GM18507 (cell line): Measurements from ENCODE around the gene CAMK2B.

Experiments used
- DNase-seq: peaks from one replicate; pipeline ENCODE4 v3.0.0; 2011; ENCODE audit warnings: low read depth; ENCODE audit not compliant: insufficient read length; ENCODE audit errors: extremely low spot score
- FAIRE-seq: peaks from 2 replicates; lab custom pipeline; 2011; peaks lifted over from hg19 to GRCh38; lab: Jason Lieb, UNC

Gene CAMK2B

DNA sequence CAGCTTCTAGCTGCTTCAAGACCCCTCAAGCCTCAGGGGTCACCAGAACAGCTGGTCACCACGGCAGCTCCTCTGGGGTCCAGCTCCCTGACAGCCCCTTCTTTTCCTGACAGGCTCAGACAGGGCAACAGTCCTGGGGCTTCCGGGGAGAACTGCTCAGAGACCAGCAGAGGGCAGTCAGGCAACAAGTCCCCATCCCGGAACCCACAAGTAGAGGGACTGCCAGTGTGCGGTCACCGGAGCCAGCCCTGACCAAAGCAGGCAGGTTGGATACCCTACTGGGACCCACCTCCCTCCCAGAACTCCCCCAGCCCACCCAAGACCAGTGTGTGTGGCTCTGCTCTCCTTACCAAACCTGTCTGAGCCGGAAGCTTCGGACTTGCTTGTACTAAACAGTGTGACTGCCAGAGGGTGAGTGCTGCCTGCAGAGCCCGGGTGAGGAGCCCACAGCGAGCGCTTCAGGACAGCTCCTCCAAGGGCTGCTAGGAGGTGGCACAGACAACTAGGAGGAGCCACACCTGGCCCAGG, 84.3 kb downstream of the CAMK2B start:
- DNase-seq = peak; percentile 81
- FAIRE-seq = peak; percentile 74

DNA sequence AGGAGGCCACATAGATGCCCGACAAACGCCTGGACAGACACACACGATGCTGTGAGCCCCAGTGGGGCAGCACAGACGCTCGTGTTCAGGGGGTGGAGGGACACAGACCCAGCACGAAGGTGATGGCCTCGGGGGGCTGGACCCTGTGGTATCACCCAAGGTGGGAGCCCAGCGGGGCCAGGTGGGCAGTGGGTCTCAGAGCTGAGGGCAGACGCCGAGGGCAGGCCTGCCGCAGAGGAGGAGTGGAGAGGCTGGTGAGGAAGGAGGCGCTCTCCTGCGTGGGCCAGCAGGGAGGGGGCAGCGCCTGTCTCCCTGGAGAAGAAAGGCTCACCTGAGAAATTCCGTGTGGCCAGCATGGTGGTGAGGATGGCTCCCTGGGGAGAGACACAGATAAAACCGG, 85.0 kb downstream of the CAMK2B start:
- DNase-seq (no peak), FAIRE-seq (no peak)

DNA sequence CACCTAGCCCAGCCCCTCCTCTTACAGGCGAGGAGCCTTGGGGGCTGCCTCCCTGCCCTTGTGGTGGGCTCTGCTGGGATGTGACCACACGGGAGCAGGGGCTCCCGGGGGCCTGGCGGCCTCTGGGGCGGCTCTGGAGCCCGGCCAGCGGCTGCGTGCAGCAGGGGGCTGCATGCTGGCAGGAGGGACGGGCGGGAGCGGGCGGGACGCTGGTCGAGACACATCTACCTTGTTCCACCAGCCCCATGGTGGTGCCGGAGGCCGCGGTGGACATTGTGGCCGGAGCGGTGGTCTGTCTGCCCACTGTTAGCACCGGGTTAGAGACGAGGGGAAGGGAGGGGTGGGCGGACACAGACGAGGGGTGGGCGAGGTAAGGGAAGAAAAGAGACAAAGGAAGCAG, 86.0 kb downstream of the CAMK2B start:
- FAIRE-seq (no peak), DNase-seq (no peak)

DNA sequence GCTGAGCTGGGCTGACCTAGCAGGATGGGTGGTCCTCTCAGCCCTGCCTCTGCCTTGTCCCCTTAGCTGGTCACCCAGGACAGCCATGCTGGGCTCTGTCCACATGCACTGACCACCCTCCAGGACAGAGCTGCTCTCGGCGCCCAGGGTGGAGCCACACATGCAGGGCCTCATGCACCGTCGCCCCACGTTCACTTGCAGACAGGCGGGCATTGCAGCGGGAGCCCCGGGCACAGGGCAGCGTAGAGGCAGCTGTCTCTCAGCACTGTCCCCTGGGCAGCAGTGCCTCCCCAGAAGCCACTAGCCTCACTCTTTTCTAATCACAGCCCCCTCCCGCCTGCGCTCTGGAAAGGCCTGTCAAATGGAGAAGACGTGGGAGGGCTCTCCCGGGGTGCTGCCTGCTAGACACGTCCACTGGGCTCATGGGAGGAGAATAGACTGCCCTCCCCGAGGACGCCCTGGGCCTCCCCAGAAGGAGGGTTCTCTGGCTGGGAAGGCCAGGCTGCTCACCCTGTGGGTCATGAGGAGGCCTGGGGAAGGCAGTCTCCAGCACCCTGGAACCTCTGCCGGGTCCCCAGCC, 87.2 kb downstream of the CAMK2B start:
- FAIRE-seq = no peak

DNA sequence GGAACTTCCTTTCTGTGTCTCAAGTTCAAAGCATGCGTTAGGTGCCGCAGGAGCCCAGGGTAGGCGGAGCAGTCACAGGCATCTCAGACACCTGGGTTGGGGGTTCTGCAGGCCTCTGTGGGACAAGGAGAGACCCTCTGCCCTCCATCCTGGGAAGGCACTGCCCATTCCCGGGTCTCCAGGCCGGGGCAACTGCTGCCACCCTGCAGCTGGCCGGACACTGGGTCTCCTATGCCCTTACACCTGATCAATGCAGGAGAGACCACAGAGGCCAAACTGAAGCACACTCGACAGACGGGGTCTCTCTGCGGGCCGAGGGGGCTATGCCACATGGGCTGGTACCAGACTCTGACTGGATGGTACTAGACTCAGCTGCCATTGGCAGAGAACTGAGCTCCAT, 87.7 kb downstream of the CAMK2B start:
- FAIRE-seq (no peak), DNase-seq (no peak)

More for the DNA sequence above, 87.2 kb downstream of the CAMK2B start:
- no peak for DNase-seq

DNA sequence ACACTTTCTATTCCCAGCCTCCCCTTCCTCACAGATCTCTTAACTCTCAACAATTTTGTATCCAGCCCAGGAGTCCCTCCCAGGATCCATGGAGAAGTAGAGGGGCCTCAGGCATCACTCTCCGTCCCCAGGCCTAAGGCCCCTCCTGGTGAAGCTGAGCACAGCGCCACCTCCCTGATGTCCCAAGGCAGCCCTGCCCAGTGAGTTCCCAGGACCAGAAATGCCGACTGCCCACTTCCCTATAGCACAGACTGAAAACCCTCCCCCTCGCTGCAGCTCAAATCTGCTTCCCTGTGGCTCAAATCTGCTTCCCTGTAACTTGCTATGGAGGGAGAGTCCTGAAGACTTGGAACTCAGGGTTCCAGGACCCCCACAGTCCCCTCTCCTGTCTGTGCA, 89.1 kb downstream of the CAMK2B start:
- DNase-seq (no peak), FAIRE-seq (no peak)

DNA sequence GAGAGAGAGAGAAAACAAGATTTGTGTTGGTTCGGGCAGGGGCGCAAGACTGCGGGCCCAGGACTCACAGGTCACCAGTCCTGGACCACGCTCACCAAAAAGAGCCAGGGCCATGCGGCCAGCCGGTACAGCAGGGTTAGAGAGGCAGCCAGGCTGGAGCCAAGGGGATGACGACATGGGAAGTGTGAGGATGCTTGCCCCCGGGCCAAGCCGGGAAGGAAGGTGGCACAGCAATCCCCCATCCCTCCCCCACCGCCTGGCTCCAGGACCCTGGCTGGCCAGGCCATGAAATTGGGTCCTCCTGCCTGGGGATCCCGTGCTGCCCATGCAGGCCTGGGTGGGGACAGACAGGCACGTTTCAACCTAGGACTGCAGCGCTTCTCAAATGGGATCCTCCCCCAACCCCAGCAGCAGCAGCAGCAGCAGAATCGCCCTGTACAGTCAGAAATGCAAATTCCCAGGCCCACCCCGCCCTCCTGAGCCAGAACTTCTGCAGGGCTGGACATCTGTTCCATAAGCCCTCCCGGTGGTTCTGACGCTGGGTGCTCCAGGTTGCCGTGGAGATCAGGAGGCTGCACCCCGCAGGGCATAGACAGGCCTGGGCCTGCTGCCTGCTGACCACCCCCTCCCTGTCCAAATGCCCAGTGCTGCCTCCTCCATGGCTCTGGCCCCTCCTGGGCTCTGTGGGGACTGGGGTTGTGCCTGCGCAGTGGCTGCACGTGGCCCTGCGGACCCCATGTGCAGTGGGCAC, 89.6 kb downstream of the CAMK2B start:
- FAIRE-seq = no peak
- no peak for DNase-seq

DNA sequence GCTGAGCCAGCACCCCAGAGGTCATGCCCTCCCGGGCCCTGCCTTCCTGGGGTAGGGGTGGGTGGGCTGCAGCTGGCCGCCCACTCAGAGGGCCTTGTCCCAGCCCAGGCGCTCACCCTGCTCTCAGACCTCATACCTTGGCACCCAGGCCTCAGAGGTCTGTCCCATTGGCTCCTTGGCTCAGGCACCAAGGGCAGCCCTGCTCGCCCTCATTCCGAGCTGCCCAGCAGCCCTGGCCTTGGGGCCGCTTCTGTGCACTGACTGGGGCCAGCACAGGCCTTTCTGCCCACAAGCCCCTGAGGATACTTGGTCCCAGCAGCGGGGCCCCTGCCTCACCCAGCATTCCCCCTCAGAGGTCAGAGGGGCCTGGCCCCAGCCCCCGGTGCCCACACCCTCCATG, 90.3 kb downstream of the CAMK2B start:
- no peak for DNase-seq
- no peak for FAIRE-seq

DNA sequence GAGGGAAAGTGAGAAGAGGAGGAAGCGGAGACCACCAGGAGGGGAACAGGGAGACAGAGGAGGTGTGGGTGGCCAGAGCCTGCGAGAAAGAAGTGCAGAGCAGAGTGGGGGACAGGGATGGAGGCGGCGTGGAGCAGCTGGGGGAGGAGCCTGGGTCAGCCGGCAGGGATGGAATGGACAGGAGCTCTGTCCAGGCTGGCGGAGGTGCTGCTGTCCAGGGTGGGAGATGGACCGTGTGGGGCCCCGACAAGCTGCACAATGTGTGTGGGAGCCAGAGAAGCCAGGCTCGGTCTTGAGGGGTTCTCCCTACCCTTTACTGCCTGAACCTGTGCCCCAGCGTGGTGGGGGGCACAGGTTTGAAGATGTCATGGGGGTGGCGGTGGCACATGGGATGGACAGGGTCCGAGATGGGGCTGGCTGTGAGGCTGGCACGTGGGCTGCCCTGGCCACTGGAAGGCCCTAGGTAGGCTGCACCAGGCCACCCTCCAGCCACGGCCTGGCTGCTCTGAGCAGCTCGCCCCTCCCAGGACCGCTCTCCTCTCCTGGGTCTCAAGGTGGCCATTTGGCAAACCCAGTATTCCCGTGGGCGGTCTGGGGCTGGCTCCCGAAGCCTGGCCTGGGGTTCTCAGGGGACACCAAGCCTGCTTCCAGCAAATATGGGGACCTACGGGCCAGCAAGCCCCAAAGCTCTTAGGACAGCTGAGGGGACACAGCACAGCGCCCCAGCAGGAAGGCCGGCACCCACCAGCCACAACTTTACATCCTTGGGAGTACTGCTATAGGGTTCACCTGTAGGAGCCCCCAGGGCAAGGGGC, 92.3 kb downstream of the CAMK2B start:
- FAIRE-seq = no peak
- no peak for DNase-seq

DNA sequence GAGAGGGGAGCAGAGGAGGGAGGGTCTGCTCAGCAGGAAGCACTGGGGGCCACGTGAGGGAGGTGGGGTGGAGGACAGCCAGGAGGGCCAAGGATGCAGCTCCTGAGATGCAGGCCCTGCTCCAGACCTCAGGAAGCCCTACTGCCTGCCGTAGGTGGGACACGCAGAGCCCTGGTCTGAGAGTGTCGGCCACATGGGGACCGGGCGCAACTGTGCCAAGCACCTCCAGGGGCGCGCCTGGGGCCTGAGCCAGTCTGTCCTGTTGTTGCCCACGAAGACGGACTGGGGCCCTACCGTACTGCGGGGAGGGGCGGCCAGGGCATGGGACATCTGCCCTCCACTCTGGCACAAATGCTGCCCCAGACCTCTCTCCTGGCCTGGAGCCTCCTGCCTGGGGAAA, 93.0 kb downstream of the CAMK2B start:
- no peak for DNase-seq
- FAIRE-seq = no peak

DNA sequence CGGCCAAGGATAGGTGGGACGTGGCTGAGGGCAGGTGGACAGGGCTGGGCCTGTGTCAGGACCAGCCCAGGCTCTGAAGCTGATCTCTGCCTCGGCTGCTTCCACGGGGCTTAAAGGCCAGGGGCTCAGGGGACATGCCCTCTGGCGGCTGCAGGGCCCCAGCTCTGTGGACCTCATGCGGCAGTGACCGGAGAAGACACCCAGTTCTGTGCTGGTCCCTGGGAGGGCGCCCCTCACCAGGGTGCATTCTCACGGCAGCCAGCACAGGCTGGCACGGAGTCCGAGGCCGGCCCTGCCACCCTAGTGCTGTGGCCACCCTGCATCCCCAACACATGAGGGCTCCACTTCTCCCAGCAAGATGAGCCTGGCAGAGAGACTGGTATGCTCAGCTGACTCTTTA, 94.3 kb downstream of the CAMK2B start:
- FAIRE-seq (no peak), DNase-seq (no peak)

DNA sequence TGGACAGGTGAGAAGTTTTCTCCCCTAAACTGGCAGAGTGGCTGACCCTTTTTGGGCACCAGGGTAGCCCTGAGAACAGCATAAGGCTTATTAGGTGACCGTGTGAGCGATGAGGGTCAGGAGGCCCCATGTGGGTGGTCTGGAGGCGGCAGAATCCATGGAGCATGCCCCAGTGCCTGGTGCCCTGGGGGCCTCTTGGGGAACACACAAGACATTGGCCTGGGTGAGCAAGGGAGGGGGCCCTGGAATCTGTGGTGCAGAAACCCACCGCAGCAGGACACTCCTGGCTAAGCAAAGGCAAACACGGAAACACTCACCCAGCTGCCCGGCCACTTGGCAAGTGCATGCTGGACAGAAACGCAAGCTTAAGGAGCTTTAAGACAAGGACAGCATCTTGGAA, 95.1 kb downstream of the CAMK2B start:
- no peak for FAIRE-seq
- DNase-seq = no peak

DNA sequence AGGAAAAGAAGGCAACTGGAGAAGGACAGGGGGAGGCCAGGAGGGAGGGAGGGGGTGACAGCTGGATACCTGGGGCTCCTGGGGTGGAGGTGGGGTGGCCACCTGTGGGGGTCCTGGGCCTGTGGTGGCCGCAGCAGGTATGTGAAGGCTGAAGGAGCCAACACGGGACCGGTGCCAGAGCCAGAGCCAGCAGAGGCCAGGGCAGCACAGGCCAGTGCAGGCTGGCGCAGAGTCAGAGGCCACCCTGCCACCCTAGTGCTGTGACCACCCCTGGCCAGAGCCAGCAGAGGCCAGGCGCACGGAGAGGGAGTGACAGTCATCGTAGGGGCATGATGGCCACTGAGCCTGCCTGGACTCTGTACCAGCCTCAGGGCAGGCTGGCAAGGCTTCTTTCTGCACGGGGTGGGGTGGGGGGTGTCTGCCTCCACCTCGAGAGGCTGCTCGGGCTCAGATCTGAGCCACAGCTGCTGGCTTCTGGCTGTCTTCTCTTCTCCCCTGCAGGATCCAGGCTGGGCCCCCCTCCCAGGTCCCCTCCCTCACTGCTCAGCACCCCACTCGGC, 95.8 kb downstream of the CAMK2B start:
- DNase-seq (no peak), FAIRE-seq (no peak)

DNA sequence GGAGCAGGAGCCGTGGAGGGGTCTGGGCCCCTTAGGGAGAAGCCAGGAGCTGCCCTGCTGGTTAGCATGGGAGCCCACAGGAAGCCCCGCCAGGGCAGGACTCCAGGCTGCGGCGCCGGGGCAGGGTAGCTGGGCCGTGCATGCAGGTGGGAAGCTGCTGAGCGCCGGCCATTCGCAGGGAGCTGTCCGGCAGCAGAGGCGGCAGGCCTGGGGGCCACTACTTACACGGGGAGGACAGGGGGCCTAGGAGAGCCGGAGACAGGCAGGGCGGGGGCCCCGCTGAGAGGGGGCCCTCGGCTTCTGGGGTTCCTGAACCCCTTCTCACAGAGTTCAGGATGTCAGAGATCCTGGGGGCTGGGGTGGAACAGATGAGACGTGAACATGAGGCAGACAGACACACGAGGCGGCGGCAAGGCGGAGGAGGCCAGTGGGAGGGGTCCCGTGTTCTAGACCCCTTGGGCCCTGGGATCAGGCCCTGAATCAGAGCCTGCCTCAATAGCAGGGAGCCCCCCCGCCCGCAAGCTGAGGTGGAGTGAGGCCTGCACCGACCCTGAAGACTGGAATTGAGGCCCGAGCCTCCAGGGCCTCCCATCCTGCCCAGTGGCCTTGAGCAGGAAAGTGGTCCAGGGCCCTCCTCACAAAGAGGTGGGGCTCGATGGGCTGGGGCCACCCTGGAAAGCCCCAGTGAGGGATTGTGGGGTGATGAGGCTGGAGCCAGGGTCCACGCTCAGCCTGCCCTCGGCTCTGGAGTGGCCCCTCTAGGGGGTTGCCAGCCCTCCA, 96.6 kb downstream of the CAMK2B start:
- FAIRE-seq (no peak), DNase-seq (no peak)

DNA sequence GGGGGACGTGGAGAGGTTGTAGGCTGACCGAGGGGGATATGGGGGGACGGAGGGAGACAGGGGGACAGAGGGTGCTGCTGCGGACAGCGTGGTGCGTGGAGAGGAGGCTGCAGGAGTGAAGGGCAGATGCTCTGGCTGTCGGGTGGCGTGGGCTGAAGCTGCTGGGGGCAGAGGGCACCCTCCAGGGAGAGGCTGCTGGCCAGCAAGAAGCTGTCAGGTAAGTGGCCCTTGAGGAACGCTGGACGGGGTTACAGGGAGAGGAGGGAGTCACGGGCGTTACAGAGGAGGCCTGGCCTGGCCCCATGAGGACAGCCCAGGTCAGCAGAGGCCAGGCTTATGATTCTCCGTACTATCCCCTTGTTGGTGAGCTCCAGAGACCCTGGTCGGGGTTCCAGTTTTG, 97.5 kb downstream of the CAMK2B start:
- DNase-seq = no peak
- FAIRE-seq = no peak

DNA sequence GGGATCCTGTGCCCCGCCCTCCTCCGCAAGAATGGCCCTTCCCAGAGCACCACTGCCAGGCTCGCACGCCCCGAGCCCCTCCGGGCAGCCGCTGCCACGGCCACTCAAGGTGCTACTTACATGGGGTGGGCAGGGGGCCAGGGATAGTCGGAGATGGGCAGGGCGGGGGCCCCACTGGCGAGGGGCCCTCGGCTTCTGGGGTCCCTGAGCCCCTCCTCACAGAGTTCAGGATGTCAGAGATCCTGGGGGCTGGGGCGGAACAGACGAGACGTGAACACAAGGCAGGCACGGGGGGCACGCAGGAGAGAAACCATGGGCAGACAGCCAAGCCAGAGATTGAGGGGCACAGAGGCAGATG, 99.0 kb downstream of the CAMK2B start:
- FAIRE-seq (no peak), DNase-seq (no peak)

DNA sequence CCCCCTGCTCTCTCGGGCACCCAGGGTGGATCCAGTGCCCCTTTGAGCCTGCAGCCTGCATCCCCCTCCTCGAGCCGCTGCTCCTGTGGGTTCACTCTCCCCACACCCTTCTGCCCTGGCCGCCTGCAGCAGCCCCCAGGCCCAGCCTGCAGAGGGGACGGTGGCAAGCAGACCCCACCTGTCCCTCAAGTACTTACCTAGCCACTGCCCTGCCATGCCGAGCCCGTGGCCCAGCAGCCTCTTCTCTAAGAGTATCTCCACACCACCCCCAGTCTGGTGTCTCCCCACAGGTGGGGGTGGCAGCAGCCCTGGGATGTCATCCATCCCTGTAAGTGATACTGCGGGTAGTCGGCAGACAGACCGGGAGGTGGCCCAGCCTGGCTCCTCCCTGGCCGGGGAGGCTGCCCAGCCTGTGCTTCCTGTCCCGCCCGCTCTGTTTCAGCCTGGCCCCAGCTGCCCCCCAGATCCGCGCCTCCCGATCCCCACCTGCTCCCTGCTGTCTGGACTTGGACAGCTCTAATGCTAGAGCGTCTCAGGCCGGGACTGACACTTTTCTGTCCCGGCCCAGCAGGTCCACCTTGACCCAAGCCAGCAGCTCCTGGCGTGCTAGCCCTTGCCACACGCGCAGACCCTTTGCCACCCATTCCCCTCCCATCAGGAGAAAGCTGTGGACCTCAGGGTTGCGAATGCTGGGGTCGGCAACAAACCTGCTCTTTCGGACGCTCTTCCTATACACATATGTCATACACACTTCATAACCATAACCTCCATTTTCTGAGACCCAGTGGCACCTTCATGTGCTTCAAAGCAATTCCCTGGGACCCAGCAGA, 99.6 kb downstream of the CAMK2B start:
- no peak for DNase-seq
- FAIRE-seq = no peak

DNA sequence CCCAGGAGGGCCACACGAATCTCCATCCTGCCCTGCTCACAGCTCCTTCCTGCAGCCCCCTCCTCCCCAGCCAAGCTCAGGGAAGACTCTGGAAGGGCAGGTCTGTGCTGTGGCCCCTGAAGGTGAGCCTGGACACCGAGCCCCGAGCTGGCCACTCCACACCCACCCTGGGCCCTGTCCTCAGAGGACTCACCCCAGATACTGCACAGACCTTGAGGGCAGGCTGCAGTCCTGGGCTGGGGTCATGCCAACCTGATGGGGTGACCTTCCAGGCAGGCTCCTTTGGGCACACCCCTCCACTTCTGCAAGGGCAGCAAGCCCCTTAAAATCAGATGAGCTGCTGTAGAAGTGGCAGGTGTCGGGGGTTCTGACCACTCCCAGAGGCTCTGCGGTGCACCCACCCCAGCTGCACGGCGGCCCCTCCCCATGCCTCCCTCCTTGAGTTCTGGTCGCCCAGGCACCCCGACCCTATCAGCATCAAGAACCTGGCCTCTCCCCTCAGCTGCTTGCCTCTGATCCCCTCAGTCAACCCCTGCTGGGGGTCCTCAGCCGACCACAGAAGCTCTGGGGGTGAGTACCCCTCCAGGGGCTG, 100.3 kb downstream of the CAMK2B start:
- DNase-seq (no peak), FAIRE-seq (no peak)
